Neural progenitor cell (in vitro differentiated cells): ENCODE data around the gene CLIP2.

Experiments used
- CTCF ChIP-seq: fragments of 200-600 bp; sonication (generic); IDR thresholded peaks from 2 replicates; pipeline ENCODE4 v1.5.1; 2017; ENCODE audit warnings: antibody characterized with exemption, mild to moderate bottlenecking
- EZH2 ChIP-seq: fragments of 200-600 bp; sonication (generic); IDR thresholded peaks from 2 replicates; pipeline ENCODE4 v1.6.1; 2017; ENCODE audit warnings: antibody characterized with exemption, mild to moderate bottlenecking, moderate library complexity
- EZH2phosphoT487 ChIP-seq: fragments of 200-600 bp; sonication (generic); IDR thresholded peaks from 2 replicates; pipeline ENCODE4 v1.6.1; 2017; ENCODE audit warnings: antibody characterized with exemption

GRCh38 chr7:74449809-74450397 lies 160.7 kb downstream of the CLIP2 start:
- TF ChIP-seq EZH2 (no peak), CTCF (peak; percentile 80), EZH2phosphoT487 (no peak)
